Activated CD4-positive, CD25-positive, alpha-beta regulatory T cell treated with anti-CD3 and anti-CD28 coated beads, Interleukin-2, amount 50 U/mL, for 72 hours (primary cell): Measurements from ENCODE around the gene CPXM2.

Source experiments
- DNase-seq: peaks from one replicate; pipeline ENCODE4 v3.0.0; 2021

The CPXM2 gene

DNA sequence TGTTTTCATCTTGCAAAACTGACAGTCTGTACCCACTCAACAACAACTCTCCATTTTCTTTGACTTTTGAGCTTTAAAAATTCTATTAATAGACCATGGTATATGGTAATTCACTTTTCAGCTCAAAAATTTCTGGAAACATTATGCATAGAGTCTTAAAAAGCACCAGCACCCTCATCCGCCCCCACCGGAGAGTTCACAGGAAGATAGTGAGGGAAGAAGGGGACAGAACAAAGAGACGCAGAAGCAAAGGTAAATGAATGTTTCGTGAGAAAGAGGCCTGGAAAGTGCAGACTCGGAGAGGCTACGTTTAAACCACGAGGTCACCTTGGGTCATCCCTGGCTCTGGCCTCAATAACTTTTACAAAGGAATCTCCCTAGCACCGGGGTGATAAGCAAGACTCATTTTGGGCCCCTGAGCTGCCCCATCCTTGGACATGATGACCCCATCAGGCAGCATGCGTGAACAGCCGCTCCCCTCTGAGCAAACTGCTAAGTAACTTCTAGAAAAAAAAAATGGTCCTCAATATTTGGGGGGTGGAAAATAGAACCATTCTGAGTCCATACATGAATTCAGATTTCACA is 96.3 kb downstream of the CPXM2 start:
- no peak for DNase-seq

DNA sequence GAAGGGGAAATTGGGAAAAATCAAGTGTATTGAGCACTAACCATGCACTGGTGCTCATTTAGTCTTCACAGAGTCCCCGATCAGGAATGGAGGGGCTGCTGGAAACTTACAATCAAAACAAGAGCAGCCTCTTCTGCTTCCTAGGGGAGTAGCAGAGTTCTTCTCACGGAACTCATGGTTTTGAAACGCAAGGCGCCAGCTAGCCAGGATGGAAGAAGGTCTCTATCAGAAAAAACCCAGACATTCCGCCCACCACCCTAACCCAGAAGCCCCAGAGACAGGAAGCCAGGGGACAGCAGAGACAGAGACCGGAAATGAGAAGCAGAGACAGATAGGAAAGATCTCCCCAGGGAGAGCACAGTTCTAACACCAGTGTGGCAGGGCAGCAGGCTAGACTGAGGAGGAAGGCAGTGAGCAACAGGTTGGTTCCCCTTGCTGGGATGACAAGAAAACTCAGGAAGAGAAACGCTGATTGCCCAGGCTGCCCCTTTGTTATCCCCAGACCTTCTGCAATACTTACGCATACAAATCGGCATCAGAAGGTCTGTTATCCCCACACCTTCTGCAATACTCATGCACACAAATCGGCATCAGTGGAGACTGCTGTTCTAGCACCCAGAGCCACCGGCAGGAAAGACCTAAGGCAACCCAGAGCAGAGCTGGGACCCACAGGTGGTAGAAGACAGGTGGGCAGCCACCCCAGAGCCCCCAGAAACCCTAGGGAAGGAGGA is 99.2 kb downstream of the CPXM2 start:
- no peak for DNase-seq

DNA sequence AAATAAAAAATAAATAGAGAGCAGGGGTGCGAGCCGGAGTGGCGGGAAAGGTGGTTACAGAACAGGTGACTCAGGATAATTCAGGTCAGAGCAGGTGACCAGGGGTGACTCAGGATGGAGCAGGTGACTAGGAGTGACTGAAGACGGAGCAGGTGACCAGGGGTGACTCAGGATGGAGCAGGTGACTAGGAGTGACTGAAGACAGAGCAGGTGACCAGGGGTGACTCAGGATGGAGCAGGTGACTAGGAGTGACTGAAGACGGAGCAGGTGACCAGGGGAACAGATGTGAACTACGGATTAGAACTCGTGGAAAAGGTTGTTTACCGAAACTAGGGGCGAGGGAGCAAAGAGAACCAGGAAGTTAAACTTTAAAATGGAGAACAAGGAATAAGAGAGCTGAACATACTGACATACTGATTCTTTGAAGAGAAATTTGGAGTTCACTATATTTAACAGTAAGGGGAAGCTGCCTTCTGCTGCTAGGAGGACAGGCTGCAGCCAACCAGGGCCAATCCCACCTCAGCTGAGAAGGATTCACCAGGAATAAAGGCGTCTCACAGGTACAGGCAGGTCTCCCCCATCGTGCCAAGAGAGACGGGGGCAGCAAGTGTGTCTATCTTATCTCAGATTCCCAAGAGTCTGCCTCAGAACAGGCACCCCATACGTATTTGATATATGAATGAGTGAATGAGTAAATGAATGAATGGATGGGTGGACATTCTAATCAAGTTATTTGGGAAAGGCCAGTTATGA is 101.3 kb downstream of the CPXM2 start:
- DNase-seq = no peak

DNA sequence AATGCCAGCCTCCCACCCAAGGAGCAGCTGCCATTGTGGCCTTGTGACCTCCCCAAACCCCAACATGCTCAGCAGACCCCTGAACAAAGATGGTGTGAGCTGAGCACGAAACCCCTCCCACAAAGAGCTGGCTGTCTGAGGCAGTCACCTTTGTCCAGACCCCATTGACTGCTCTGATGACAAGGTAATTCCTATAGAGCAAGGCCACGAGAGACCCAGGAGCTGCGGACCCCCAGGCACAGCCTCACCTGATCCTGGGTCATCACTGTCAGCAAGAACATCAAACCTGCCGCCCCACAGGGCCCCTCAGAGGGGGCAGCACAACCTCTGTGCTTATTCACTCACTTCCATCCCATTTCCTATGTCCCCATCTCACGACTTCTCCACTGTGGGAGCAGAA is 102.6 kb downstream of the CPXM2 start:
- no peak for DNase-seq

DNA sequence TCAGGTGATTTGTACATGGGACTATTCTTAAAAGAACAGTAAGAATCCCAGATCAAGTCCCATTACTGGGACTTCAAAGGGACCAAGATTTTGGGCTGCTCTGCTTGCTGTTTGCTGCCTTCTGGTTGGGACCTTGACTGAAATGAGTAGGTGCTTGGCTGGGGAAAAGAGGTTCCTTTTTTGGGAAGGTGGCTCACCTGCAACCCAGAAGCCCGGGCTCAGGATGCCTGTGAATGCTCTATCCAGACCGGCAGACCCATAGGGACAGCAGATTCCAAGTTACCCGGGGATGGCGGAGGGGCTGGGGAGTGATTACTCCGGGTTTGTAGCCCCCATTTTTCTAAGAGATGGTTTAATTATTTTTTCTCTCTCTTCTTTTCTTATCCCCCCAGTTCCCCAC is 104.0 kb downstream of the CPXM2 start:
- DNase-seq = no peak

DNA sequence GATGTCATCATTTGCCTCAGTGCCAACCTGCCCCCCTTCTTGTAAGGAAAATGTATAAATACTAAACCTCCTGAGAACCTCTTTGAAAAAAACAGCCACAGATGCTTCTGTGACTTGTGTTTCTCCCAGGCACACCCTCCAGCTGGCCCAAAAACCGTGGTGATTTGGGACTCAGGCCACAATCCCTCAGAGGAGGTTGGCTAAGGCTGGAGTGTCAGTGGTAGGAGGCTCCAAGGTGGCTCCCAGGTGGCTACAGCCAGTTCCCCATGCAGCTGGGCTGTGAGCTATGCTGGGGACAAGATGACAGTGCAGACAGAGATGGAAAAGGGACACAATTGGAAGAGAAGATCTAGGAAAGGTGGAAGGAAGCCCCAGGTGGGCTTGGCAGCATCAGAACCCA is 104.7 kb downstream of the CPXM2 start:
- DNase-seq = no peak

DNA sequence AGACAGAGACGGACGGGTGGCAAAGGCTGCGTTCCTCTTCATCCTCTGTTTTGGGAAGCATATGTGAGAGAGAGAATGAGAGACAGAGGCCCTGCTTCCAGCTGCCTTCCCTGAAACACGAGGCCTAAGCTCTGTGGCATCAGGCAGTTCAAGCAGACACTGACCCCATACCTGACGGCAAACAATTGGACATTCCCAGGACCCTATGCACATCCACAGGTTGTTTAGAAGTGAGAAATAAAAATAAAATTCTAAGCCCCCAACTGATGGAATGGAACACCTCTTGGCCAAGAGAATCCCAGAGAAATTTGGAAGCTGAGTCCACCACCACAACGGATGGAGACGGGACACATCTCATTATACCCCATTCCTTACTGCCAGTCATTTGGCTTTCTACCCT is 105.3 kb downstream of the CPXM2 start:
- DNase-seq = no peak

DNA sequence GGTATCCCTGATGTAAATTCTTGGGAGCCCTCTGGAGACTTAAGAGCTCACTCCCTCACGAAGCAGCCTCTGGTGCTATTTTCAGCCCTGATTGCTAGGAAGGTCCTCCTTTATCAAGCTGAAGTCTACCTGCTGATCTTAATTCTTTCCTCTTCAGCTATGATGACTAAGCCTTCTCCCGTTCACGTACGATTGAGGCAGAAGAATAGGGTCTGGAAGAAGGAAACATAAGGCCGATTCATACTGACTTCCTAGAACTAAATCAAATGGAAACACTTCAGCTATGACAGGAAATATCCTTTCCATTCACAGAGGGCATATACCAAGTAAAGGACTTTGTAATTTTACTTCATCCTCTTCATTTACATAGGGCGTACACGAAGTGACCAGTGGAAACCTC is 107.0 kb downstream of the CPXM2 start:
- DNase-seq = no peak

DNA sequence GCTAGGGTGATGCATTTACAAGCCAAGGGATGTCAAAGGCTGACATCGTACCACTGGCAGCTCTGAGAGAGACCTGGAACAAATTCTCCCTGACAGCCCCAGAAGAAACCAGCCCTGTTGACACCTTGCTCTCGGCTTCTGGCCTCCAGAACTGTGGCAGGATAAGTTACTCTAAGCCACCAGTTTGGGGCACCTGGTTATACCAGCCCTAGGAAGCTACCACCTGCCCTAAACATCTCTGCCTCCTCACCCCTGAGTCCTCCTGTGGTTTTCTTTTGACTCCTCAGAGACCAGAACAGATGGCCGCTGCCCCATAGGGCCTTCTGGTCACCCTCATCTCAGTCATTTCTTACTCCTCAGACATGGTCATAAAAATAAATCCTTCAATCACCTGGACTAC is 107.4 kb downstream of the CPXM2 start:
- no peak for DNase-seq

DNA sequence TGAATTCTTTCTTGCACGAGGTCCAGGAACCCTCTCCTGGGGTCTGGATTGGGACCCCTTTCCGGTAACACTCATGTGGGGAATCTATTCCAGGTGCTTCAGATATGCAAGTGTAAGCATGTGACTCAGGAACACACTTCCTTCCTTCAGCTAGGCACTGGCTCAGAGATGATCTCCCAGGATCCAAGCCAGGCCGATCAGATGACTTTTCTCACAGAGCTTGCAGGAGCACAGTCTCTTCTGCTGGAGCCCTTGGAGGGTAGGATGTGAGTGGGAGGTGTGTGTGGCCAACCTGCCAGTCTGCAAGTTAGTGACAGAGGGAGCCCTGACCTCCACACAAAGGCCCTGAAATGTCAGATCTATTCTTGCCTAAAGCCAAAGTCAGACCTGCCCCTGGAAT is 108.3 kb downstream of the CPXM2 start:
- DNase-seq = no peak

DNA sequence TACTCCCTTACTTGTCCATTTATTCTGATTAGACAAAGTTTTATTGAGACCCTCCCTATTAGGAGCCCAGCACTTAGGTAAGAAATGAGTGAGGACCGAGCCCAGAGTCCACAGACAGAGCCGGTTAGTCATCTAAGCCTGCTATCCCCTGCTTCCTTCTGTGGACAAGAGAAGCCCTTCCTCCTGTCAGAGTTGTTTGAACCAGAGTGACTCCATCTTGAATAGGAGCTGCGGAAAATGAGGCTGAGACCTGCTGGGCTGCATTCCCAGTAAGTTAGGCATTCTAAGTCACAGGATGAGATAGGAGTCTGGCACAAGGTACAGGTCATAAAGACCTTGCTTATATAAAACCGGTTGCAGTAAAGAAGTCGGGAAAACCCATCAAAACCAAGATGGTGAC is 109.1 kb downstream of the CPXM2 start:
- no peak for DNase-seq

DNA sequence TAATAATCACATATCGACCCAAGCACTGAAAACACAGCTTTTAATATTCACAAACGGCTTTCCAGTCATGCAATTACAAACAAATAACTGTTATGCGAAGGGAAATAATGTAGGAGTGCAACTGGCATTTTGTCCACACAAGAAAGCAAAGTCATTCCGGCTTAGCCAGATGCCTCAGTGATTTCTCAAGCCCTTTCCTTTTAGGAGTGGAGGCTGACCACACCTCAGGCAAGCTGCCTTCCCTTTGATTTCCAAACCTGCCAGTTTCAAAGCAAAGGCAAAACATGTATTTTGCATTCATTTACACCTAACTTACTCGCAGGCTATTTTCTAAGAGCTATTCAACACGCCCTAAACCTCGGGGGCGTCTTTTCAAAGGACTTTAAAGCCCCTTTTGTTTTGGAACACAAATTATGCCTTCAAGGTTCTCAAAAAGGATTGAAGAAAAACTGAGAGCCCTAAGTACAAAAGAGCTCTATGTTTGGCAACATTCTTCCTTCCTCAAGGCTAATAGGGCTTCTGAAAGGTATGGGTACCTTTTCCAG is 109.6 kb downstream of the CPXM2 start:
- no peak for DNase-seq

DNA sequence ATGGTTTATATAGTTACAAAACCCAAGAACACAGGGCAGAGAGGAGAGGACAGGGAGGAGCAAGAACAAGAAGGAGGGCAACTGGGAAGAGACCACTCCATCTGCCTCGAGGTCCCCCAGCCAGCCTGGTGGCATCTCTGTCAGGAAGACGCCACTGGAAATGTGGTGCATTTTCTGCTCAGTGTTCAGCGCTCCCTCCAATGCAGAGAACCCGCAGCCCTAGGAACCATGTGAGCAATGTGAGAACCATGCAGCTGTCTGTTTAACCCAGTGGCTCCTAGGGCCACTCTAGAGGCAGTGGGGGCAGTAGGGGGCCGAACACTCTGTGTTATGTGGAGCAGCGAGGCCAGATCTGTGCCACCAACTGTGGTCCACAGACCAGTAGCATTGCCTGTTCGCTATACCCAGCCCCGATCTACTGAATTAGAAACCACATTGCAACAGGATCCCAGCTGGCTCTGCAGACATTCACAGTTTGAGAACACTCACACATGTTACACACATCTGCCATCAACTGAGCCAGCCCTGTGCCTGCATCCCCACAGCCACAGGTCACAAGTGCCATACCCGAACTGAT is 110.2 kb downstream of the CPXM2 start:
- DNase-seq = no peak

DNA sequence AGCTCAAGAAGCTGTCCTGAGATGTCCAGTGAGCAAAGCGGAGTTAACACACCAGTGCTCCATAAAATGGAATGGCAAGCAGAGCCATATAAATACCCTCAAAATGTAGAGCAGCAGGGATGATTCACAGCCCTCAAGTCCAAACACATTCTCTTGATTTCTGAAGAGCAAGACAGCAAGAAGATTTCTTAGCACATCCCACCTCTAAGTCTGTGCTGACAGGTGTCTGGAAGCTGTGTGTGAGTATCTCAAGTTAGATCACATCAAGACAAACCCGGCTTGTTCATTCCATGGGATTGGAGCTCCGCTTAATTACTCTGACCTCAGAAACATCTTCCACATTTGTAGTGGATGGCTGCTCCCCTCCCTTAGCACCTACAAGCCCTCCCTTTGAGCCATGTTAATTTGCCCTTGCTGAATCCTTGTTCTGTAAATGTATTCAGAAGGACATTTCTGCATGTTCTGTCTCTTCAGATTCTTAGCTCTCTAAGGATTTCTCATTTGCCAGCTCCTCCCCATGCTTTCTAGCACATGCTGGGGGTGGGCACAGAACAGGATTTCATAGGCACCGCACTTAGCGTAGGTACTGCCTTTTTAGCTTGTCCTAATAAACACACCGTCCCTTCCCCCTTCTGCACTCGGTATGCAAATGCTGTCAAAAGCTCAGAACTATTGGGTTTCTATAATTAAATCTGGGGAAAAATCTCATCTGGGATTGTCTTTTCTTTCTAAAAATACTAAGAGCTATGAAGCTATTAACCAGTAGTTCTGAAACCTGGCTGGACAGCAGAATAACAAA is 112.7 kb downstream of the CPXM2 start:
- no peak for DNase-seq

DNA sequence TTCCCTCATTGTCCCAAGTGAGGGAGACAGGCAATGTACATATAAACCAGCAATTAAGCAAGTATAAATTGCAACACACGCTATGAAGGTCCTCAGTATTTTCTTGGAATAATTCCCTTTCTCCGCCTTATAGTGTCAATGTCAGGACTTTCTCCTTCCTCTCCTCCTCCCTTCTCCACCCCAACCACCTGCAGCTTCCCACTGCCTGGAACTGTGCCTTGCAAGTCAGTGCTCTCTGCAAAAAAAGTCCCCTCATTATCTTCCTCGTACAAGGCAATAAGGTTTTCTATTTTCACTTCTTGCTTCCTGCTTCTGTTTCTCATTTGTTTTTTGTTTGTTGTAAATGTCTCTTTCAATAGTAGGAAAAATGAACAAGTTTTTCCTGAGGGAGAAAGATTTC is 113.7 kb downstream of the CPXM2 start:
- no peak for DNase-seq

DNA sequence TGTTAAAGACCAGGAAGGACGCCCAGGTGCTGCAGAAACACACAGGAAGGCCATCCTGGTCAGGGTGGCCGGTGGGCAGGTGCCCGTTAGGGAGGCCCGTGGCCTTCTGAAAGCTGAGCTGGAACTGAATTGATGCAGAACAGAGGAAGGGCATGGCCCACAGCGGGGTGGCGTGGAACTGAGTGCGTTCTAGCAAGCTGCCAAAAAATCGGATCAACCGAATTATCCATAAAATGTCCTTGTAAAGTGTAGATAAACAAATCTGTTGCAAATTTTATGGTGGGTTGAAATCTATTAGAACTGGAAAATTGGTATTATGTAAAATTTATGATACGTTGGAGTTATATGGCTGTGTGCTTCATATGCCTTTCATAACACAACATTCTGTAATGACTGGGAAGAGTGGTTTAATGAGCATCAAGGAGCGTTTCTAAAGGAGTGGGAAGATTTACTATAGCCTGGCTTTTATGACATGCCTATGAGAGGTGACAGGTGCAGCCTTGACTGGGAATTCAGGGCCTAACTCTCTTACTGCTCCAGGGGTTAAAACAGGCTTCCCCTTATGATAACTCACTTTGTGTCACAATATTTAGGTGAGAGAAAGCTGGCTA is 117.4 kb downstream of the CPXM2 start:
- DNase-seq = no peak

DNA sequence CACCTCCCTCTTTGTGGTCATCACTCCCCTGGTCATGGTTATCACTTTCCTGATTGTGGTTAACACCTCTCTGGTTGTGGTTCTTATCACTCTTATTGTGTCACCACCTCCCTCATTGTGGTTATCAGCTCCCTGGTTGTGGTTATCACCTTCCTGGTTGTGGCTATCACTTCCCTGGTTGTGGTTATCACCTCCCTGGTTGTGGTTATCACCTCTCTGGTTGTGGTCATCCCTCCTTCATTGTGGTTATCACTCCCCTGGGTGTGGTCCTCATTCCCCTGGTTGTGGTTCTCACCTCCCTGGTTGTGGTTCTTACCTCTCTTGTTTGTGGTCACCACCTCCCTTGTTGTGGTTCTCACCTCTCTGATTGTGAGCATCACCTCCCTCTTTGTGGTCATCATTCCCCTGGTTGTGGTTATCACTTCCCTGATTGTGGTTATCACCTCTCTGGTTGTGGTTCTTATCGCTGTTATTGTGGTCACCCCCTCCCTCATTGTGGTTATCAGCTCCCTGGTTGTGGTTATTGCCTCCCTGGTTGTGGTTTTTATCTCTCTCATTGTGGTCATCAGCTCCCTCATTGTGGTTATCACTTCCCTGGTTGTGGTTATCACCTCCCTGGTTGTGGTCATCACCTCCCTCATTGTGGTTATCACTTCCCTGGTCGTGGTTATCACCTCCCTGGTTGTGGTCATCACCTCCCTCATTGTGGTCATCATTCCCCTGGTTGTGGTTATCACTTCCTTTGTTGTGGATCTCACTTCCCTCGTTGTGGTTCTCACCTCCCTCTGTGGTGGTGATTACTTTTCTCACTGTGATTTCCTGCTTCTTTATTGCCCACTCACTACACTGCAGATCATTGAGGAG is 118.7 kb downstream of the CPXM2 start:
- DNase-seq = no peak

DNA sequence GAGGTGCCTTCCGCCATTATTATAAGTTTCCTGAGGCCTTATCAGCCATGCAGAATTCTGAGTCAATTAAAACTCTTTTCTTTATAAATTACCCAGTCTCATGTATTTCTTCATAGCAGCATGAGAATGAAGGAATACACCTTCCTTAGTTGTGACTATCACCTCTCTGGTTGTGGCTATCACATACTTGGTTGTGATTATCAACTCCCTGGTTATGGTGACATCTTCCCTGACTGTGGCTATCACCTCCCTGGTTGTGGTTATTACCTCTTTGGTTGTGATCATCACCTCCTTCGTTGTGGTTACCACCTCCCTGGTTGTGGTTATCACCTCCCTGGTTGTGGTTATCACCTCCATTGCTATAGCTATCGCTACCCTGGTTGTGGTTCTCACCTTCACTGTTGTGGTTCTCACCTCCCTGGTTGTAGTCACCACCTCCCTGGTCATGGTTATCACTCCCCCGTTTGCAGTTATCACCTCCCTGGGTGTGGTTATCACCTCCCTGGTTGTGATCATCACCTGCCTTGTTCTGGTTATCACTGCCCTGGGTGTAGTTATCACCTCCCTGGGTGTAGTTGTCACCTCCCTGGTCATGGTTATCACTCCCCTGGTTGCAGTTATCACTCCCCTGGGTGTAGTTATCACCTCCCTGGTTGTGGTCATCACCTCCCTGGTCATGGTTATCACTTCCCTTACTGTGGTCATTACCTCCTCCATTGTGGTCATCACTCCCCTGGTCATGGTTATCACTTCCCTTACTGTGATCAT is 119.5 kb downstream of the CPXM2 start:
- no peak for DNase-seq

DNA sequence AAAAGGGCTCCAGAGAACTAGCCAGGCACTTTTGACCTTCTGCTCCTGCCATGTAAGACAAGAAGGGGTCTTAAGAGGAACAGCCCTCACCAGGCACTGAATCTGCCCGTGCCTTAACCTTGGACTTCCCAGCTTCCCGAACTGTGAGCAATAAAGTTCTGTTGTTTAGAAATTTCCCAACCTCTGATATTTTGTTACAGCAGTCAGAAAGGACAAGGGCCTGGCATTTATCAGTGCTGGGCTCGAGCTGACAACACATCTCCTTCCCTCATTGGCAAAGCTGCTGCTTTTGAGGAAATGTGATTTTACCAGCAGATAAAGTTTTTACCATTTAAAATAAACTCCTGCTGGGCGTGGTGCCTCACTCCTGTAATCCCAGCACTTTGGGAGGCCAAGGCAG is 122.0 kb downstream of the CPXM2 start:
- DNase-seq = no peak

DNA sequence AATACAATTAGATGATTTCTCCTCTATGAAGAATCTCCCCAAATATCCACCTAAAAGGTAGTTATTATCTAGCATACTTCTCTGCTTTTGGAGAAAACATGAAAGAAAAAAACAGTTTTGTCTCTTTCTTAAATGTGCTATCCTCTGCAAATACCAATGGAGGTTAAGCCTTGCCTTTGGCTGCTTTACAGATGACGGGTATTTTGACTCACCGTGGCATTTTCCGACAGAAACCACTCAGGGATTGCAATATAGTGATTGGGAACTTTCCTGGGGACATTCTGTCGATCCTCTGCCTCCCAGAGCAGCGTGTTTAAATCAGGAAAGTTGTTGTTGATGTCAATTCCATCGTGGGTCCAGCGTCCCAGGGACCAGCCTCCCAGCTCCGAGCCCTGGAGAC is 124.8 kb downstream of the CPXM2 start:
- no peak for DNase-seq

DNA sequence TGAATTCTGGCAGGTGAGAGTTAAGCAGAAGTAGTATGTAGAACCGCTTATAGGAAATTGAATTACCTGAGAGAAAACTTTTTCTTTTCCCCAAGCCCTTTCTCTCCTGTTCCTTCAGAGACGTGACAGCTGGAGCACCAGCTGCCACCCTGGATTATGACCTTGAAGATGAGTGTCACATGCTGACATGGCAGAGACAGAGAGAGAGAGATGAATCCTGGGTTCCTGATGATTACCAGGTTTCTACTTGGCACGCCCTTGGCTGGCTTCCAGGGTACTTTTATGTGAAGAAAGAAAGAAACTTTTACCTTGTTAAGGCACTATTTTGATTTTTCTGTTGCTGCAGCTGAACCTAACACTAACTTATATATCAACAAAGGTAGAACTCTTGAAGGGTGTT is 125.6 kb downstream of the CPXM2 start:
- no peak for DNase-seq
